Fibroblast of mammary gland (primary cell): ENCODE data around the gene CRYAB.
"Not testable (repeated sequence)": the region's sequence is repeated elsewhere in the genome, so short reads cannot be mapped to it uniquely, and the experiment has no call there.

Source experiments
- DNase-seq: peaks from one replicate; pipeline ENCODE4 v3.0.0-alpha.2; 2010; ENCODE audit warnings: low read depth
- H3K4me3 ChIP-seq: 2 replicates; pipeline ENCODE4 v1.5.1; 2011; ENCODE audit warnings: low read depth, mild to moderate bottlenecking, low read length, moderate library complexity; ENCODE audit not compliant: control insufficient read depth
- CTCF ChIP-seq: conservative IDR thresholded peaks from 2 replicates; pipeline ENCODE4 v1.5.1; 2011; ENCODE audit warnings: low read depth, low read length, inconsistent platforms; ENCODE audit not compliant: control insufficient read depth, insufficient read depth

Gene CRYAB

GRCh38 chr11:111886032-111886431 is 25.5 kb downstream of the CRYAB start:
- H3K4me3 ChIP-seq = no peak overlapping the region
- no peak for TF ChIP-seq CTCF
- no peak for DNase-seq

GRCh38 chr11:111885053-111885452 is 26.5 kb downstream of the CRYAB start:
- H3K4me3 ChIP-seq, DNase-seq: not testable (repeated sequence)

- TF ChIP-seq CTCF = no peak
- no peak for DNase-seq
- no peak overlapping the region for H3K4me3 ChIP-seq
These were observed 29.4 kb downstream of the CRYAB start for GRCh38 chr11:111882202-111882601.

GRCh38 chr11:111879637-111879960 is 32.0 kb downstream of the CRYAB start:
- peak overlapping the region; percentile 88 for H3K4me3 ChIP-seq
- no peak for TF ChIP-seq CTCF
- DNase-seq = no peak

- TF ChIP-seq CTCF = peak; percentile 87
- peak; percentile 97 for DNase-seq
- H3K4me3 ChIP-seq = peak within 1 kb of the TSS; percentile 88
These were observed 32.5 kb downstream of the CRYAB start, which contains the start of the genes CFAP68 and FDXACB1 for GRCh38 chr11:111878849-111879636. Gene CFAP68 (plus strand): TSS chr11:111879541. CDS start chr11:111879561, 20 bp downstream. Gene FDXACB1 (minus strand): TSS chr11:111879165. CDS start chr11:111879132, 33 bp downstream.

GRCh38 chr11:111878385-111878848 is 33.2 kb downstream of the CRYAB start:
- peak; percentile 36 for DNase-seq
- no peak for TF ChIP-seq CTCF
- peak overlapping the region; percentile 88 for H3K4me3 ChIP-seq

GRCh38 chr11:111871693-111872161 is 39.8 kb downstream of the CRYAB start:
- no peak for TF ChIP-seq CTCF
- no peak for DNase-seq
- H3K4me3 ChIP-seq = peak overlapping the region; percentile 70
